Measurements from ENCODE around the gene DNAJA3. TPM values are rescaled to one million over a fixed set of nuclear protein-coding genes. Genes with fewer than 3 reads are reported as not detected.

DNAJA3 gene
- total RNA-seq, 1 experiment from 2014 or later = 64.1 TPM

GRCh38 chr16:4467916-4468315, 42.2 kb downstream of the DNAJA3 start:
- ATAC-seq = no peak
- Mint-ChIP-seq H3K27me3 (ENCODE audit: low read depth) (no peaks in the 10 kb centered on the region), H3K36me3 (peaks cover 41% of the 10 kb centered on the region), H3K4me1 (peaks cover under 1% of the 10 kb centered on the region), H3K4me3 (no peak overlapping the region), H3K27ac (no peak overlapping the region), H3K9me3 (no peaks in the 10 kb centered on the region)
- ChIA-PET CTCF (interaction anchor here (0.6 to 1.0 kb wide), 2 partner anchors 8 to 82 kb away, joined by 3 read pairs; partner anchors contain the start of gene HMOX2), POLR2A (no interaction called here)
- DNase-seq (ENCODE audit: low spot score) = no peak
- TF ChIP-seq E2F4 (CRISPR knock-in tag; IDR thresholded peaks at IDR 0.05; ENCODE audit: borderline replicate concordance, low read depth) (no peak), KAT7 (CRISPR knock-in tag; IDR thresholded peaks at IDR 0.05; ENCODE audit: borderline replicate concordance) (no peak), OVOL2 (CRISPR knock-in tag; IDR thresholded peaks at IDR 0.05; ENCODE audit: borderline replicate concordance) (no peak), ATF2 (CRISPR knock-in tag; IDR thresholded peaks at IDR 0.05; ENCODE audit: borderline replicate concordance, low read depth) (no peak), ELF4 (CRISPR knock-in tag; IDR thresholded peaks at IDR 0.05; ENCODE audit: low read depth) (no peak), ATF1 (CRISPR knock-in tag; IDR thresholded peaks at IDR 0.05) (no peak), ATF3 (CRISPR knock-in tag; conservative IDR thresholded peaks at IDR 0.05) (no peak), MXD4 (CRISPR knock-in tag; IDR thresholded peaks at IDR 0.05; ENCODE audit: borderline replicate concordance) (no peak), ZNF396 (CRISPR knock-in tag; IDR thresholded peaks at IDR 0.05; ENCODE audit: borderline replicate concordance) (no peak), RORB (CRISPR knock-in tag; IDR thresholded peaks at IDR 0.05) (no peak), TEAD1 (CRISPR knock-in tag; IDR thresholded peaks at IDR 0.05) (no peak), ZNF232 (CRISPR knock-in tag; IDR thresholded peaks at IDR 0.05) (no peak), ESRRA (CRISPR knock-in tag; IDR thresholded peaks at IDR 0.05; ENCODE audit: borderline replicate concordance) (no peak)
- TF ChIP-seq, protein P1, sequence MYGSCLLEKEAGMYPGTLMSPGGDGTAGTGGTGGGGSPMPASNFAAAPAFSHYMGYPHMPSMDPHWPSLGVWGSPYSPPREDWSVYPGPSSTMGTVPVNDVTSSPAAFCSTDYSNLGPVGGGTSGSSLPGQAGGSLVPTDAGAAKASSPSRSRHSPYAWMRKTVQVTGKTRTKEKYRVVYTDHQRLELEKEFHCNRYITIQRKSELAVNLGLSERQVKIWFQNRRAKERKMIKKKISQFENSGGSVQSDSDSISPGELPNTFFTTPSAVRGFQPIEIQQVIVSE (CRISPR knock-in tag; IDR thresholded peaks at IDR 0.05; ENCODE audit: borderline replicate concordance) = no peak
- TF ChIP-seq, protein P2, sequence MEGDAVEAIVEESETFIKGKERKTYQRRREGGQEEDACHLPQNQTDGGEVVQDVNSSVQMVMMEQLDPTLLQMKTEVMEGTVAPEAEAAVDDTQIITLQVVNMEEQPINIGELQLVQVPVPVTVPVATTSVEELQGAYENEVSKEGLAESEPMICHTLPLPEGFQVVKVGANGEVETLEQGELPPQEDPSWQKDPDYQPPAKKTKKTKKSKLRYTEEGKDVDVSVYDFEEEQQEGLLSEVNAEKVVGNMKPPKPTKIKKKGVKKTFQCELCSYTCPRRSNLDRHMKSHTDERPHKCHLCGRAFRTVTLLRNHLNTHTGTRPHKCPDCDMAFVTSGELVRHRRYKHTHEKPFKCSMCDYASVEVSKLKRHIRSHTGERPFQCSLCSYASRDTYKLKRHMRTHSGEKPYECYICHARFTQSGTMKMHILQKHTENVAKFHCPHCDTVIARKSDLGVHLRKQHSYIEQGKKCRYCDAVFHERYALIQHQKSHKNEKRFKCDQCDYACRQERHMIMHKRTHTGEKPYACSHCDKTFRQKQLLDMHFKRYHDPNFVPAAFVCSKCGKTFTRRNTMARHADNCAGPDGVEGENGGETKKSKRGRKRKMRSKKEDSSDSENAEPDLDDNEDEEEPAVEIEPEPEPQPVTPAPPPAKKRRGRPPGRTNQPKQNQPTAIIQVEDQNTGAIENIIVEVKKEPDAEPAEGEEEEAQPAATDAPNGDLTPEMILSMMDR (IDR thresholded peaks at IDR 0.05) = no peak

DNA sequence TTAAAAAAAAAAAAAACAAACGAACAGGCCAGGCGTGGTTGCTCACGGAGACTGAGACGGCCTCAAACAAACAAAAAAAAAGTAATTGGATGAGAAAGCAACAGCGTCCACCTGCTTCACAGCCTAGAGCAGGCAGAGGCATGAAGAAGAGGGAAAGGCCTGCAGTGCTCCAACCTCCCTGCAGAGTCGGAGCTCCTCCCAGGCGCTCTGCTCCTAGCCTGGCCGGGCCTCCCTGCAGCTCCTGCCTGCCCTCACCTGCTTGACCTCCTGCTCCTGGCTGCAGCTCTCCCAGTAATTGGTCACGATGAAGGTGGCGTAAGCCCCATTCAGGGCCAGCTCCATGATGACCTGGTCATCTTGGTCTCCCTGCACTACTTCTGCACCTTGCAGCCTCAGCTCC, 43.3 kb downstream of the DNAJA3 start:
- DNase-seq (ENCODE audit: low spot score) (no peak), ATAC-seq (no peak)
- Mint-ChIP-seq H3K9me3 (no peaks in the 10 kb centered on the region), H3K27me3 (ENCODE audit: low read depth) (no peaks in the 10 kb centered on the region), H3K27ac (no peak overlapping the region), H3K4me3 (no peak overlapping the region), H3K36me3 (peaks cover 33% of the 10 kb centered on the region), H3K4me1 (peaks cover 7% of the 10 kb centered on the region)
- ChIA-PET CTCF (no interaction called here), POLR2A (no interaction called here)
- TF ChIP-seq, protein P3, sequence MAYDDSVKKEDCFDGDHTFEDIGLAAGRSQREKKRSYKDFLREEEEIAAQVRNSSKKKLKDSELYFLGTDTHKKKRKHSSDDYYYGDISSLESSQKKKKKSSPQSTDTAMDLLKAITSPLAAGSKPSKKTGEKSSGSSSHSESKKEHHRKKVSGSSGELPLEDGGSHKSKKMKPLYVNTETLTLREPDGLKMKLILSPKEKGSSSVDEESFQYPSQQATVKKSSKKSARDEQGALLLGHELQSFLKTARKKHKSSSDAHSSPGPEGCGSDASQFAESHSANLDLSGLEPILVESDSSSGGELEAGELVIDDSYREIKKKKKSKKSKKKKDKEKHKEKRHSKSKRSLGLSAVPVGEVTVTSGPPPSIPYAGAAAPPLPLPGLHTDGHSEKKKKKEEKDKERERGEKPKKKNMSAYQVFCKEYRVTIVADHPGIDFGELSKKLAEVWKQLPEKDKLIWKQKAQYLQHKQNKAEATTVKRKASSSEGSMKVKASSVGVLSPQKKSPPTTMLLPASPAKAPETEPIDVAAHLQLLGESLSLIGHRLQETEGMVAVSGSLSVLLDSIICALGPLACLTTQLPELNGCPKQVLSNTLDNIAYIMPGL (CRISPR knock-in tag; IDR thresholded peaks at IDR 0.05) = no peak
- TF ChIP-seq, protein P2 (IDR thresholded peaks at IDR 0.05) = no peak
- TF ChIP-seq CREM (CRISPR knock-in tag; IDR thresholded peaks at IDR 0.05) = no peak
- TF ChIP-seq, protein P4, sequence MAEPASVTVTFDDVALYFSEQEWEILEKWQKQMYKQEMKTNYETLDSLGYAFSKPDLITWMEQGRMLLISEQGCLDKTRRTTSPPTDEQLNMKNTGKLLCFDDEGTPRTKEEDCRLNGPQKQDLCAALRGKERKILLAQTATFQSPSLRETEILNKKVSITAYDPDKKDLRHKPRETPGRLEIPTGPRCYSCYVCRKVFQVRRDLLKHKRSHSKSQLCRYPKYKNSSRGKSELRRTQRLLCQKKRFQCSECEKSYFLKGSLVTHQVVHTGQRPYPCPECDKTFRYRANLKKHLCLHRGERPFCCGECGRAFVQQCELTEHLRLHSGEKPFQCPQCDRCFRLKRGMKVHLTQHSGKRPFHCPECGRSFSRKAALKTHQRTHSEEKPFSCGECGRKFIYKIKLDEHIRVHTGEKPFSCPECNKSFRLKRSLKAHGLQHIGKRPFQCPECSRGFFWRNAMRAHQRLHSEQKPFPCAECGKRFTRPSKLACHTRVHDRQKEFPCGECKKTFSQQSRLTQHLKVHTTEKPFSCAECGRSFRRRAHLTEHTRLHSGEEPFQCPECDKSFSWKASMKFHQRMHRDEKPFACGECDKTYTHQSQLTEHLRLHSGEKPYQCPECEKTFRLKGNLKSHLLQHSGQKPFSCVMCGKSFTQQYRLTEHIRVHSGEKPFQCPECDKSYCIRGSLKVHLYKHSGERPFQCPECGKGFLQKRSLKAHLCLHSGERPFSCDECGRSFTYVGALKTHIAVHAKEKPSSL (CRISPR knock-in tag; conservative IDR thresholded peaks at IDR 0.05) = no peak
- no peak for TF ChIP-seq ZNF416 (CRISPR knock-in tag; IDR thresholded peaks at IDR 0.05)
- no peak for TF ChIP-seq NR2C2 (CRISPR knock-in tag; IDR thresholded peaks at IDR 0.05)
- TF ChIP-seq, protein P5, sequence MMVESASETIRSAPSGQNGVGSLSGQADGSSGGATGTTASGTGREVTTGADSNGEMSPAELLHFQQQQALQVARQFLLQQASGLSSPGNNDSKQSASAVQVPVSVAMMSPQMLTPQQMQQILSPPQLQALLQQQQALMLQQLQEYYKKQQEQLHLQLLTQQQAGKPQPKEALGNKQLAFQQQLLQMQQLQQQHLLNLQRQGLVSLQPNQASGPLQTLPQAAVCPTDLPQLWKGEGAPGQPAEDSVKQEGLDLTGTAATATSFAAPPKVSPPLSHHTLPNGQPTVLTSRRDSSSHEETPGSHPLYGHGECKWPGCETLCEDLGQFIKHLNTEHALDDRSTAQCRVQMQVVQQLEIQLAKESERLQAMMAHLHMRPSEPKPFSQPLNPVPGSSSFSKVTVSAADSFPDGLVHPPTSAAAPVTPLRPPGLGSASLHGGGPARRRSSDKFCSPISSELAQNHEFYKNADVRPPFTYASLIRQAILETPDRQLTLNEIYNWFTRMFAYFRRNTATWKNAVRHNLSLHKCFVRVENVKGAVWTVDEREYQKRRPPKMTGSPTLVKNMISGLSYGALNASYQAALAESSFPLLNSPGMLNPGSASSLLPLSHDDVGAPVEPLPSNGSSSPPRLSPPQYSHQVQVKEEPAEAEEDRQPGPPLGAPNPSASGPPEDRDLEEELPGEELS (CRISPR knock-in tag; IDR thresholded peaks at IDR 0.05) = no peak
